T-helper 17 cell (primary cell): ENCODE results near the gene PTPRM. TPM values are rescaled to one million over a fixed set of nuclear protein-coding genes. Genes with fewer than 3 reads are reported as not detected.

Experiments
- ATAC-seq: fragments of 150-1000 bp; cut with Tn5 transposase; 2 replicates; pipeline ENCODE4 v1.10.0; 2021; ENCODE audit warnings: mild to moderate bottlenecking, moderate library complexity
- DNase-seq, 3 donors: peaks; one replicate each; pipeline versions ENCODE4 v3.0.0 to v3.0.0-alpha.2; 2020 to 2021
- H3K9me3 ChIP-seq: one replicate; pipeline ENCODE4 v1.7.0; 2013; ENCODE audit warnings: low read length, mild to moderate bottlenecking; ENCODE audit not compliant: control insufficient read depth, poor library complexity, severe bottlenecking
- H3K27ac Mint-ChIP-seq: one replicate; pipeline ENCODE4 v1.8.0; 2022; ENCODE audit warnings: mild to moderate bottlenecking, moderate library complexity, mixed read lengths
- H3K27me3 Mint-ChIP-seq: one replicate; pipeline ENCODE4 v1.8.0; 2022; ENCODE audit warnings: mixed read lengths
- H3K36me3 Mint-ChIP-seq: one replicate; pipeline ENCODE4 v1.8.0; 2022; ENCODE audit warnings: low read depth, mixed read lengths
- H3K4me1 Mint-ChIP-seq: one replicate; pipeline ENCODE4 v1.8.0; 2022; ENCODE audit warnings: mild to moderate bottlenecking, mixed read lengths
- H3K4me3 Mint-ChIP-seq: one replicate; pipeline ENCODE4 v1.8.0; 2022; ENCODE audit warnings: mild to moderate bottlenecking, moderate library complexity, mixed read lengths
- total RNA-seq, 4 donors: library from RNA in 2 of 4; stranded (reverse) in 2 of 4; gene quantifications; one replicate each; pipeline ENCODE4 v1.2.3 and lab custom pipeline; 2022 to 2026

PTPRM gene
- total RNA-seq, 2 donors from 2014 or later, result 25.6 to 44.8 TPM

- Mint-ChIP-seq H3K36me3 (no peaks in the 10 kb centered on the region), H3K4me1 (no peaks in the 10 kb centered on the region)
- DNase-seq, result no peak
Observed at GRCh38 chr18:7743256-7743655, 176.1 kb downstream of the PTPRM start.

GRCh38 chr18:7746106-7746505 is 179.0 kb downstream of the PTPRM start:
- Mint-ChIP-seq H3K27ac (no peak overlapping the region), H3K4me1 (no peaks in the 10 kb centered on the region), H3K36me3 (no peaks in the 10 kb centered on the region), H3K27me3 (no peaks in the 10 kb centered on the region), H3K4me3 (no peak overlapping the region)
- DNase-seq, result no peak
- H3K9me3 ChIP-seq, result no peaks in the 10 kb centered on the region
- ATAC-seq, result no peak

More at GRCh38 chr18:7743256-7743655, 176.1 kb downstream of the PTPRM start:
- Mint-ChIP-seq H3K27ac (no peak overlapping the region), H3K27me3 (no peaks in the 10 kb centered on the region), H3K4me3 (no peak overlapping the region)
- H3K9me3 ChIP-seq, result no peaks in the 10 kb centered on the region
- no peak for ATAC-seq

DNA sequence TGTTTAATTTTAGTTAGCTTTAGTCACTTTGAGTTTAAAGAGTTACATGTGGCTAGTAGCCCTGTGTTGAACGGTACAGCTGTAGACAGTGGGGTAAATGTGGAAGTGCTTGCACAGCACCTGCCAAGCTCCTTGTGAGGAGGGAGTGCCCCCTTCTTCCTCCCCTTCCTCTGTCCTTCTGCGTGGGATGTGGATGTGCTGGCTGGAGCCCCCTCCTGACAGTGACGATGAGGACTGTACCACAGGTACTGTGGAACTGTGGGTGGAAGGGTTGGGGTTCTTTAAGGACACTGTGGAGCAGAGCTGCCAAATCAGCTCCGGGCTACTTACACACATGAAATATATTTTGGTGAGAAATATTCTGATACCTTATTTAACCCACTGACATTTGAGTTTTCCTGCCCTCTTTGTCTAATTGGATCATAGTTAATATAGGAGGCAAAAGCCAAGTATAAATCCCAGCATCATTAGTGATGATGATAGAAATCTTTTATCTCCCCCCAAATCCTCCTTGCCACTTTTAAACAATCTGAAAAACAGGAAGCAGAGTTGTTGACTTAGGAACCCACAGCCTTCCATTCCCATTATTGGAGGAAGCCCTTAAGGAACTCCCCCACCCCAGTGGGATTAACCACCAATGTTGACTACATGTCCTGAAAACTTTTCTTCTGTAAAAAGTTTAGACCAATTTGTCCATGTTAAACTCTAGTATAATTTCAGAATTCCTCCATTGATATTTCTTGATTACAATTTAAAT is 181.3 kb downstream of the PTPRM start:
- no peaks in the 10 kb centered on the region for H3K36me3 Mint-ChIP-seq
- ATAC-seq, result no peak
- H3K4me3 Mint-ChIP-seq, result no peak overlapping the region

GRCh38 chr18:7749008-7749405 is 181.9 kb downstream of the PTPRM start:
- H3K9me3 ChIP-seq, result no peaks in the 10 kb centered on the region
- H3K4me1 Mint-ChIP-seq, result no peaks in the 10 kb centered on the region
- no peak for ATAC-seq
- H3K36me3 Mint-ChIP-seq, result no peaks in the 10 kb centered on the region
- H3K4me3 Mint-ChIP-seq, result no peak overlapping the region
- H3K27ac Mint-ChIP-seq, result no peak overlapping the region
- DNase-seq, result no peak
- no peaks in the 10 kb centered on the region for H3K27me3 Mint-ChIP-seq

More for the DNA sequence above, 181.3 kb downstream of the PTPRM start:
- no peak for DNase-seq
- Mint-ChIP-seq H3K4me1 (no peaks in the 10 kb centered on the region), H3K27me3 (no peaks in the 10 kb centered on the region), H3K27ac (no peak overlapping the region)
- no peaks in the 10 kb centered on the region for H3K9me3 ChIP-seq

DNA sequence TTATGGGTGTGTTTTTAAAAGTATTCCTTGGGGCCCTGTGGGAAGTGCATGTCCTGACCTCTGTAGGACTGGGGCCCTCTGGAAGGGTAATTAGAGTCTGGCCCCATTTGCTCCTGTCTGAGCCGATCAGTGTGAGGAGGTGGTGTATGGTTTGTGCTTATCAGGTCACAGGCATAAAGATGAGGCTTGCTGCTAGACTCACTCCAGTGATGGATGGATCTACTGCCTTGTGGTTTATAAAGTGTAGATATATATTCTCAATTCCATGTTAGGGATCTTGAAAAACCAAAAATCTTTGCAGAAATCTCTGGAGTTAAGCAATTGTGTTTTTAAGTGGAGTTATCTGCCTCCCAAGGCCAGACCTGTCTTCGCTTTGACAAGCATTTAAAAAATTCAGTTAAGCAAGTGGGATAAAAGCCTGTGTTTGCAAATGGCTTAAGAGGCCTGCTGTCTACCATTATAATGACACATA is 182.4 kb downstream of the PTPRM start:
- ATAC-seq (no peak), DNase-seq (no peak)
- Mint-ChIP-seq H3K27ac (no peak overlapping the region), H3K27me3 (no peaks in the 10 kb centered on the region), H3K36me3 (no peaks in the 10 kb centered on the region), H3K4me3 (no peak overlapping the region), H3K4me1 (no peaks in the 10 kb centered on the region)
- no peaks in the 10 kb centered on the region for H3K9me3 ChIP-seq

- Mint-ChIP-seq H3K27me3 (no peaks in the 10 kb centered on the region), H3K4me1 (no peaks in the 10 kb centered on the region), H3K4me3 (no peak overlapping the region), H3K36me3 (no peaks in the 10 kb centered on the region), H3K27ac (no peak overlapping the region)
- H3K9me3 ChIP-seq, result no peaks in the 10 kb centered on the region
- DNase-seq (no peak), ATAC-seq (no peak)
Observed at GRCh38 chr18:7750095-7750663, 183.1 kb downstream of the PTPRM start.

- no peak for ATAC-seq
- Mint-ChIP-seq H3K27me3 (no peaks in the 10 kb centered on the region), H3K36me3 (no peaks in the 10 kb centered on the region), H3K27ac (no peak overlapping the region), H3K4me1 (no peaks in the 10 kb centered on the region), H3K4me3 (no peak overlapping the region)
- H3K9me3 ChIP-seq, result no peaks in the 10 kb centered on the region
- DNase-seq, result no peak
Observed at GRCh38 chr18:7750966-7751365, 183.8 kb downstream of the PTPRM start.

- H3K27ac Mint-ChIP-seq, result no peak overlapping the region
- H3K36me3 Mint-ChIP-seq, result no peaks in the 10 kb centered on the region
- no peaks in the 10 kb centered on the region for H3K27me3 Mint-ChIP-seq
- H3K9me3 ChIP-seq, result no peaks in the 10 kb centered on the region
- DNase-seq (no peak), ATAC-seq (no peak)
- H3K4me3 Mint-ChIP-seq, result no peak overlapping the region
- no peaks in the 10 kb centered on the region for H3K4me1 Mint-ChIP-seq
Observed at GRCh38 chr18:7754258-7754657, 187.1 kb downstream of the PTPRM start.

DNA sequence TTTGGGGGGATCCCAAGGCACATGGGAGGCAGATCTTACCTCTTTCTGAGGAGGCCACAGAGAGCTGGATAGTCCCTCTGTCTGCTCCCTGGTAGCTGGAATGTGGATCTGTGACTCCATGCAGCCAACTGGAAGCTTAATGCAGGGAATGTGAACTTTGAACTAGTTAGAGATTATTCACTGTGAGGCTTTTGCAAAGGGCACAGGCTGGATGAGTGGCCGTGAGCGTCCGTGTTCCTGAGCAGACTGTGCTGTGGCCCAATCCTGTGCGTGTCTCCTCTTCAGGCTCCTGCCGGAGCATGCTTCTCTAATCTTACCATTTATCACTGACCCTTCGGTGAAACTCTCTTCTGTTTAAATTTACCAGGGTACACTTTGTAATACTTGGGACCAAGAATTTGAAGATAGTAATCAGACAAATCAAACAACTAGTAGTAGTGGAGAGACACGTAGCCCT is 187.6 kb downstream of the PTPRM start:
- ATAC-seq (no peak), DNase-seq (no peak)
- H3K9me3 ChIP-seq, result no peaks in the 10 kb centered on the region
- Mint-ChIP-seq H3K27me3 (no peaks in the 10 kb centered on the region), H3K36me3 (no peaks in the 10 kb centered on the region), H3K4me3 (no peak overlapping the region), H3K4me1 (no peaks in the 10 kb centered on the region), H3K27ac (no peak overlapping the region)

- Mint-ChIP-seq H3K4me3 (no peak overlapping the region), H3K4me1 (no peaks in the 10 kb centered on the region), H3K27me3 (no peaks in the 10 kb centered on the region), H3K27ac (no peak overlapping the region), H3K36me3 (no peaks in the 10 kb centered on the region)
- ATAC-seq, result no peak
- no peak for DNase-seq
- no peaks in the 10 kb centered on the region for H3K9me3 ChIP-seq
Observed at GRCh38 chr18:7755753-7756475, 188.8 kb downstream of the PTPRM start.

DNA sequence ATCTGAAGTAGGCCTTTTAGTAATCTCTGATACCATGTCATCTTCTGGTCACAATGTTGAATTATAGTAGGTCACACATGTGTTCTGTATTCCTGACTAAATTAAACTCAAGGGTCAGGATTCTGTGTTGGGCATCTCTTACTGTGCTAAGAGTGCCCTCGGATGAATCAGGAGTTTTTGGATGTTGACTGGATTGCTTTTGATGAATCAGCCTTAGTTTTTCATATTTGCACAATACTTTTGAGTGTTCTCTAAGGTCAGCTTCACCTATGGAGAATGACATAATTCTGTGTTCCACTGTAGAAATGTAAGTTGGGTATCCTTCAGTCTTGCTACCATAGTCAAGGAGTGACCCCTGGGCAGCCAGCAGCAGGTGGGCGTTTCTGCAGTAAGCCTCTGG is 190.1 kb downstream of the PTPRM start:
- Mint-ChIP-seq H3K27me3 (no peaks in the 10 kb centered on the region), H3K4me3 (no peak overlapping the region), H3K36me3 (no peaks in the 10 kb centered on the region), H3K27ac (no peak overlapping the region), H3K4me1 (no peaks in the 10 kb centered on the region)
- H3K9me3 ChIP-seq, result no peaks in the 10 kb centered on the region
- DNase-seq (no peak), ATAC-seq (no peak)

- Mint-ChIP-seq H3K4me1 (no peaks in the 10 kb centered on the region), H3K4me3 (no peak overlapping the region), H3K27ac (no peak overlapping the region), H3K36me3 (no peaks in the 10 kb centered on the region), H3K27me3 (no peaks in the 10 kb centered on the region)
- no peaks in the 10 kb centered on the region for H3K9me3 ChIP-seq
- ATAC-seq (no peak), DNase-seq (no peak)
Observed at GRCh38 chr18:7758764-7759163, 191.6 kb downstream of the PTPRM start.
